Suppressor macrophage treated with lipopolysaccharide for 1 hour (primary cell): ENCODE data around the gene TRMT61B.
A peak's percentile ranks its signal among the peaks of the same experiment; 100 is the strongest.

Source experiments
- DNase-seq, 3 donors: peaks; one replicate each; pipeline ENCODE4 v3.0.0-alpha.2; 2020 to 2022

Gene TRMT61B

DNA sequence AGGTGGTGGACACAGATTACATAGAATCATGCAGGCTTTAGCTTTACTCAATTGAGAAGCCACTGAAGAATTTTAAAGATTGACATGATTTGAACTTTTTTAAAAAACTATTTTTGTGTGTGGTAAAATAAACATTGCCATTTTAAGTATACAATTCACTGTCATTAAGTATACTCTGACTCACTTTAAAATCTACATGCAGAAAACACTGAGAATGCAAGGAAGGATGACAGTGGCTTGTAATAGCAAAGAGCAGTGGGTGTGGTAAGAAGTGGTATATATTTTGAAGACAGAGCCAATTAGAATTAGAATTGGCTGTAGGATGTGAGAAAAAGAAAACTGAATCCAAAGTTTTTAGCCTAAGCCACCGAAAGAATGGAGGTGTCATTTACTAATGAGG lies 14.9 kb downstream of the TRMT61B start:
- DNase-seq = no peak

DNA sequence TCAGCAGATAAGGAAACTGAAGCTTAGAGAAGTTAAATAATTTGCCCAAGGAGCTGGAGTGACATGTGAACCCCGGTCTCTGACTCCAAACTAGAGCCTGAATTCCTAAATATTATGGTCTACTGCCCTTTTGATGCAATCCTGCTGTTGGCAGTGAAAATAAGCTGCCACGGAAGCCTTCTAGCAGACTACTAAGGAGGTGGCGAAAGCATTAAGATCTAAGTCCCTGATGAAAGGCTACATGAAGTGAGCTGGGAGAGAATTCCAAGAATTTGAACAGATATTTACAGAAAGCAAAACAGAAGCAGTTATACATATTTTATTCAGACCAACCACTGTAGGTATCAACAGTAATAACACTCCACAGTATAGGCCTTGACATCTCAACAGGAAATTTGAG lies 28.1 kb downstream of the TRMT61B start:
- no peak for DNase-seq

GRCh38 chr2:28838971-28839370 lies 31.1 kb downstream of the TRMT61B start:
- DNase-seq = no peak

DNA sequence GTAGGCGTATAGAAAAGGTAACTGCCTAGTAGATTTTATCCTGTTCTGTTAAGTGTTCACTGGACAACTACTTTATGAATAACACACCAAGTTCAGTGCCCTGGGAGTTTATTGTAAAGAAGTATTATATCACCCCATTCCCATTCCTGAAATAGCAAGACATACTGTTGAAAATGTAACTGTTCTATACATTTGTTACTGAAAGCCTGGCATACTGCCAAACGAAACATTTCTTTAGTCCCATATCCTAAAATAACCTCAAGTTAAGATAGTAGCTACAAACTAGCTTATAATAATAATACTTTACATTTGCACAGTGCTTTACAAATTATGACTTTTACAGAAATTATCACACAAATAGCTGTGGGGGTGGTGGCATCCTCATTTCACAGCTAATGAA lies 34.3 kb downstream of the TRMT61B start:
- DNase-seq = no peak

GRCh38 chr2:28833740-28834470 lies 36.2 kb downstream of the TRMT61B start:
- peak; percentile 3 to 42 (median 33) for DNase-seq

DNA sequence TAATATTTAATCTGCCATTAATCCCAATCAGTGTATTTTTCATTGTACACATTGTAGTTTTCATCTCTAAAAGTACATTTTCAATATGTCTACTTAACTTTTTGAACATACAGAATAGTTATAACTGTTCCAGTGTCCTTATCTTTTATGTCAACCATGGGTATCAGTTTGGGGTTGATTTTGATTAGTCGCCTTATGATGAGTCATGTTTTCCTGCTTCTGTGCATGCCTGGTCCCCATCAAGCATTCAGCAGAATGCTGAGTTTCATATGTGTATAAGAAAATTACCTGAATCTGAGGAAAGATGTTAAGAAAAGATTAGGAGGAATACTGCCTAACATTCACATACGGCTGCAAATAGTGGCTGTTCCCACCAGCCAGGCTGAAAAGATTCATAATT lies 41.7 kb downstream of the TRMT61B start:
- no peak for DNase-seq

- no peak for DNase-seq
Measured at GRCh38 chr2:28824870-28825269, 45.2 kb downstream of the TRMT61B start.

DNA sequence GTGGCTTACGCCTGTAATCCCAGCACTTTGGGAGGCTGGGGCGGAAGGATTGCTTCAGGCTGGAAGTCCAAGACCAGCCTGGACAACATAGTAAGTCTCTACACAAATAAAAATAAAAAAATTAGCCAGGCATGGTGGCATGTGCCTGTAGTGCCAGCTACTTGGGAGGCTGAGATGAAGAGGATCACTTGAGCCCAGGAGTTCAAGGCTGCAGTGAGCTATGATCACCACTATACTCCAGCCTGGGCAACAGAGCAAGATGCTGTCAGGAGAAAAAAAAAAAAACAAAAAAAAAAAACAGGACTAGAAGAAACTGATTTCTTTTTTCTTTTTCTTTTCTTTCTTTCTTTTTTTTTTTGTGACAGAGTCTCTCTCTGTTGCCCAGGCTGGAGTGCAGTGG lies 45.9 kb downstream of the TRMT61B start:
- no peak for DNase-seq

DNA sequence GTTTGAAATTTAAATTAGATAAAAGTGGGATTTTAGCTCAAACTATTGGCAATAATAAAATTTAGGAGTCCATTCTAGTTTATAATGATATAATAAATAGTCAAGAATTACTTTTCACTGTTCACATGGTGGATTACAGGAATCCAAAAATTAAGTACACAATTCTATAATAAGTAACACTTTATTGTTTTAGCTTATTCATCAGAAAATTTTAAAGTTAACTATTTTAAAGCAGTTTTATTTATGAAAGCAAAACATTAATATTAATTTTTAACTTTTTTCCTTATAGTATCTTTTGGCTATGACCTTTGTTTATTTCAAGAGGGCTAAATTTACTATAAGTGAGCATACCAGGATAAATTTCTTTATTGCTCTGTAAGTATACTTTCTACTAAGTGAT lies 48.1 kb downstream of the TRMT61B start:
- DNase-seq = no peak

DNA sequence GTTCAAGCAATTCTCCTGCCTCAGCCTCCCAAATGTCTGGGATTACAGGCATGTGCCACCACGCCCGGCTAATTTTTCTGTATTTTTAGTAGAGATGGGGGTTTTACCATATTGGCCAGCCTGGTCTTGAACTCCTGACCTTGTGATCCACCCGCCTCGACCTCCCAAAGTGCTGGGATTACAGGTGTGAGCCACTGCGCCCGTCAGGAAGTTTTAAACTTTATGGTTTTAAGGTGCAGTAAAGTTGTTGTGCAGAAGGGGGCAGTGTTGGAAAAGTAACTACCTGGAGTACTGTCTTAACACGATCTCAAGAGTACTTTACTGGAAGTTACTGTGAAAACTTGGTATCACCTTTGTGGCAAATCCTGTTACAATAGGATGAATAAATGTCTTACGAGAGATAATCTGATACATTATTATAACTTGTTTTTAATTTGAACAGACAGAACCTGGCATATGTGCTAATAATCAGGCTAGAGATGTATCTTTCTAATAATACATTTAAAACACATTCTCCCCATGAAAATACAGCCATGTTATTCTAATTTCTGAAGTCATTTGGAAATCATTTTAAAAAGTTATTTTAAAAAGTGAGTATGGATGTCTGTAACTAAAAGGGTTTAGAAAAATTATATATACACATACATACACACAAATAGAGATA lies 48.7 kb downstream of the TRMT61B start:
- peak; percentile 56 to 72 (median 64) for DNase-seq

GRCh38 chr2:28818053-28818452 lies 52.1 kb downstream of the TRMT61B start:
- no peak for DNase-seq

GRCh38 chr2:28810384-28811285 lies 59.5 kb downstream of the TRMT61B start, which contains the start of gene SPDYA:
TSS of gene SPDYA (plus strand) at chr2:28810834. CDS start at chr2:28816015, 5,181 bp downstream.
- DNase-seq = peak; percentile 68 to 89 (median 79)

DNA sequence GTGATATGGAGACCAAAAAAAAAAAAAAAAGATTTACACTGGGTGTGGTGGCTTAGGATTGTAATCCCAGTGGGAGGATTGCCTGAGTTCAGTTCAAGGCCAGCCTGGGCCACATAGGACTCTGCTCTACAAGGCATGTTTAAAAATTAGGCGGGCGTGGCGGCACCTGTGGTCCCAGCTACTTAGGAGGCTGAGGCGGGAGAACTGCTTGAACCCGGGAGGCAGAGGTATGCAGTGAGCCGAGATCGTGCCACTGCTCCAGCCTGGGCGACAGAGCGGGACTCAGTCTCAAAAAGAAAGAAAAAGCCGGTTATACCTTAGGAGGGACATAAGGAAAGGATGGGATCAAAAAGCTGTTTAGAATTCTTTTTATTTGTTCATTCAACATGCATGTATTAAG lies 60.2 kb downstream of the TRMT61B start:
- no peak for DNase-seq

GRCh38 chr2:28802975-28803429 lies 67.1 kb downstream of the TRMT61B start:
- DNase-seq = no peak

- DNase-seq = no peak
Measured at GRCh38 chr2:28801726-28802125, 68.4 kb downstream of the TRMT61B start.
